ENCODE data around the gene STMND1.

STMND1 gene

DNA sequence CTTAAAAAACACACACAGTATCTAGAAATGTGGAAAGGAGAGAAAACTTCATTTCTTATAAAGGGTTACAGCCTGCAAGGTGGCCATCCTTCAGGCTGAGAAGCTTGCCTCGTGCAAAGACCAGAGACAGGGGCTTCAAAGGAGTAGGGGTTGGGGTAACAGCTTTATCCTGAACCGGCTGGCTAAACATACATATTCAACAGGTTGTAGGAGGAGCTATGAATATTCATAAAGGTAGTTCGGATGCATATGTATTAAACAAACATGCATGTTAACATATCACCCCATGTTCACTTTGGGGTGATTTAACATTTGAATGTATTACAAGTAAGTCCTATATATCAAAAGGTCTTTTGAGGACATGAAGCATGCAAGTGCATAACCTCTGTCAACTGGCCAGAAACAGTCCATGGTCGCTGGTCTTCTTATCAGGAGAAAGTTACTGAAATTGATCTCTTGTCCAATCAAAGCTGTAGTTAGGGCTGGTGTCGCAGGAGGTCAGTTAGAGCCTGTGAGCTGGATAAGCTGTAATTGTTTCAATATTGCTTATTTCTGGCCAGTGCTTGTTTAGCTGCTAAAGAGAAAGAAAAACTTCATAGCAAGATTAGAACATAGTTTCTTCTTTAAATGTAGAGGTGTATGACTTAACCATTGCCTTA lies 2.3 kb upstream of the STMND1 start:
- DNase-seq: no peak

DNA sequence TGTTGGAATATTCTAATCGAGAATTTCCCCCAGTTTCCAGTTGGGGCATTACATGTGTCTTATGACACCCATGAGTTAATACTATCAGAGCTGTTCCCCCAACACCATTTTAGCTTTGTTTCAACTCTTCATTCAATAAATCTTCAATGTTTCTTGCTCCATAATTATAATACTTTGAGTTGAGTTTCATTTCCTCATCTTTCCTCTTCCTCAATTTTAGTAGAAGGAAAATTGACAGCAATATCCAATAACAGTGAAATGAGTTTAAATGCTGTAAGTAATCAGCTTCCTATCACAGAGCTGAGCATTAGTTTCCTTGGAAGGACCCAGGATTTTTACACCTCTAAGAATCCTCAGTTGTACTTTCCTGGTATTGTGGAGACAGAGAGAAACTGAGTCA lies 1.0 kb upstream of the STMND1 start:
- peak; percentile 26 for DNase-seq

- DNase-seq: no peak
Observed at GRCh38 chr6:17102258-17102870, 514 bp downstream of the STMND1 start.

DNA sequence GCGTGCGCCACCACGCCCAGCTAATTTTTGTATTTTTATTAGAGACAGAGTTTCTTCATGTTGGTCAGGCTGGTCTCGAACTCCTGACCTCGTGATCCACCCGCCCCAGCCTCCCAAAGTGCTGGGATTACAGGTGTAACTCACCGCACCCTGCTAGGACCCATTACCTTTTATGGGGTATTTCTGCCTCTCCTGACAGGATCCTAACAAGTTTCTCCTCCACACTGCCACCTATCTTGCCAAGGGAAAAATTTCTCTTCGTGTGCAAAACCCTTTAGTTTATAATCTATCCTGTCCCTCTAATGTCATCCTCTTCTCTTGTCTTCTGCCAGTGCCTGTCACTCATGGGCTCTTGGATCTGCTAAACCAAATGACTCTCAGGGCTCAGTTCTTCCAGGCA lies 1.9 kb downstream of the STMND1 start:
- no peak for DNase-seq

GRCh38 chr6:17107863-17108262 lies 6.0 kb downstream of the STMND1 start:
- DNase-seq: no peak

DNA sequence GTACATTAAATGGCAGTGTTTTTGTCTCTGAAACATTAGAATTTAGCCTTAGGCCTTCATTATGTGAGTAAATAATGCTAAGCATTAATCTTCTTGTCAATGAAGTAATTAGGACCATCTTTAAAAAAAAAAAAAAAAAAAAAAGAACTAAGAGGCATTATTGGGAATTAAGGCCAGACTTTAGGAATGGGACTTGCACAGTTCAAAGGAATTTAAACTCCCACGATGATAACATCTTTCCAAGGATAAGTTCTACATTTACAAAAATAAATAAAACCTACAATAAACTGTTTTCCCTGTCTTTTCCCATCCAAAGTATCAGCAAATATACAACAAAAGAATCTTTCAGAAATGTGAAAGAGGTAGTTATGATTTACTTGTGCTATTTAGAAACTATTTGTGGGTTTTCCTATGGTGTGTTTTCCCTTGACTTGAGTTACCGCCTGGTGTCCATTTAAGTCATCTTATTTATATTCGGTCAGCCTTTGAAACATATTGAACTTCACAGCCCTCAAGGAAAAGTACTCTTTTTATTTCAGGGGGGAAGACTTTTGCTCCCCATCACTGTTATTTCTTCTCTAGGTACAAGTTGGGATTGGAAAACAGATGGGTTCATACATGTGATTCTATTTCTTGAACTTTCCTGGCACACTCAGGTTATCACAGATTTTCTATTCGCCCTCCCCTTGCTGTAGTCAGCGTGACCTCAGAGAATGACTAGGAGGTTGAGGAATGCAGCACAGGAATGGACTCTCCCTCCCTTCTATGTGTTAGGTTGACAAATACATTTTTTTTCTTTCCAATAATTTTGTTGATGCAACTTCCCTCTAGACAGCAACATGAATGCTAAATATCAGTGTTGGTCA lies 13.6 kb downstream of the STMND1 start:
- no peak for DNase-seq

- DNase-seq: no peak
Observed at GRCh38 chr6:17116117-17116440, 14.2 kb downstream of the STMND1 start.

DNA sequence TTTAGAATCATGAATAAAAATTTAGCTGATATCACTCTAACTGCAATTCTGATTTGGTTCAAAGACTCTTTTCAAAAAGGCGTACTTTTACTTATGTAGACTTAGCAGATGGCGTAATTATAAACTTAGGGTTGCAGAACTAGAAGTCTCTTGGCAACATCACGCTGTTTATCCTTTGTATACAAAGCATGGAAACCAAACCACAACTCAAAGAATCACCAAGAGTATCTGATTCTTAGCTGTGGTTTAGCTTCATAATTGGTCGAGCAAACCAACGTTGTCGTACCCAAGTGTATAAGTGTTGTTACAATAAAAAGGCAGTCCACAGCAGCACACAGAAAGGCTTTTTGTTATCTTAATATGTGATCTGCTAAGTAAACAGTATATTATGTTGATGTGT lies 18.2 kb downstream of the STMND1 start:
- DNase-seq: no peak

DNA sequence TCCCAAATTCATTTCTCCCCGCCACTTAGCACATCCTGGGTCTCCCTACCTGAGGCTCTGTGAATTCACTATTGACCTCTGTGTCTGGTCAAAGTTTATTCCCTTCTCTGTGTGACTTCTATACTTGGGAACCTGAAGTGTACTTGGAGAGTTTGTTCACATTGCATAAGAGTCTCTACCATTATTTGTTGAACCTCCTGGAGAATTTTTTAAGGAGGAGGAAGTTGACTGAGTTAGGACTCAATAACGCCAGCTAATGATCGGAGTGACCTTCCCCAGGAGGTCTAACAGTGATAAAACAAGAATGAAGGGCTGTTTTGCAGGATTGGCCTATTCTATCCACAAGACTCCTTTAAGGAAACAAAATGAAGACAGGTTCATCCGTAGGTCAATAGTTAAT lies 23.6 kb downstream of the STMND1 start:
- DNase-seq: no peak

- peak; percentile 14 for DNase-seq
Observed at GRCh38 chr6:17130786-17131185, 28.9 kb downstream of the STMND1 start.

GRCh38 chr6:17132967-17133366 lies 31.1 kb downstream of the STMND1 start:
- no peak for DNase-seq

DNA sequence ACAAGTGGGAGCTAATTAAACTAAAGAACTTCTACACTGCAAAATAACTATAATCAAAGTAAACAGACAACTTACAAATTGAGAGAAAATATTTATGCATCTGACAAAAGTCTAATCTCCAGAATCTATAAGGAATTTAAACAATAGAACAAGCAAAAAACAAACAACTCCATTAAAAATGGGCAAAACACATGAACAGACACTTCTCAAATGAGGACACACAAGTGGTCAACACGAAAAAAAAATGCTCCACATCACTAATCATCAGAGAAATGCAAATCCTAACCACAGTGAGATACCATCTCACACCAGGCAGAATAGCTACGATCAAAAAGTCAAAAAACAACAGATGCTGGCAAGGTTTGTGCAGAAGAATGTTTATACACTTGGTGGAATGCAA lies 36.2 kb downstream of the STMND1 start:
- DNase-seq: no peak

DNA sequence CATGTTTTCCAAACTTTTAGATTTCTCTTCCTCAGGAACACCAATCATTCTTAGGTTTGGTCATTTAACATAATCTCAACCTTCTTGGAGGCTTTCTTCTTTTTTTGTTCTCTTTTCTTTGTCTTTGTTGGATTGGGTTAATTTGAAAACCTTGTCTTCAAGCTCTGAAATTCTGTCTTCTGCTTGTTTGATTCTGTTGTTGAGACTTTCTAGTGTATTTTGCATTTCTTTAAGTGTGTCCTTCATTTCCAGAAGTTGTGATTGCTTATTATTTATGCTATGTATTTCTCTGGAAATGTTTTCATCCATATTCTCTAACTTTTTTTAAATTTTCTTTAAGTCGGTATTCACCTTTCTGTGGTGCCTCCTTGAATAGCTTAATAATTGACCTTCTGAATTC lies 42.2 kb downstream of the STMND1 start:
- no peak for DNase-seq

- no peak for DNase-seq
Observed at GRCh38 chr6:17149571-17149970, 47.7 kb downstream of the STMND1 start.

GRCh38 chr6:17150096-17150495 lies 48.2 kb downstream of the STMND1 start:
- no peak for DNase-seq

GRCh38 chr6:17151888-17152287 lies 50.0 kb downstream of the STMND1 start:
- no peak for DNase-seq

DNA sequence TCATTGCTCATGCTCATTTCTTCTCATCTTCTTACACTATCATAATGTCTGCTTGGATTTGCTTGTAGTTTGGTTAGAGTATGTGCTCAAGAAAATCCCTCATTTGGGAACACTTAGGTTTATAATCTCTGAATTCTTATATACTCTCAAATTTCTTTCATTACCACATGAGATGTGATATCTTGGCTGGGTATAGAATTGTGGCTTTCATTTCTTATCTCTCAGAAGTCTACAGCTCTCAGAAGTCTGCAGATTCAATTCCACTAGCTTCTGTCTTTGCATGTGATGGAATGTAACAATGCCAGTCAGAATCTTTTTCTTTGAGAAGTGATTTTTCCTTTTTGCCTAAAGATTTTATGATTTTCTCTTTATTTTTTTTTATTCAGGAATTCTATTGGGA lies 50.9 kb downstream of the STMND1 start:
- DNase-seq: no peak

- peak; percentile 68 for DNase-seq
Observed at GRCh38 chr6:17156112-17156921, 54.5 kb downstream of the STMND1 start.

DNA sequence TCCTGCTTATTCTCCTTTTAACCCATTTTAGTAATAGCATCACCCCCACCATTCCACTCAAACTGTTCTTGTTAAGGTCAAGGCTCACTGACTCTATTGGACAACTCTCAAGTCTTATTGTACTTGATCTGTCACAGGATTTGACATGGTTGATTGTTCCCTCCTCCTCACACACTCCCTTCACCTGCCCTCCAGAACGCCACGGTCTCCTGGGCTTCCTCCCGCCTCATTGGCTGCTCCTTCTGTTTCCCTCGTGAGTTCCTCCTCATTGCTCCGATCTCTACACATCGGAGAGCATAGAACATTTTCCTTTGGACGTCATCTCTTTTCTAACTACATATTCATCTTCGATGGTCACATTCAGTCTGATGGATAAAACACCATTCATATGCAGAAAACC lies 55.1 kb downstream of the STMND1 start:
- DNase-seq: no peak

- DNase-seq: no peak
Observed at GRCh38 chr6:17157617-17158016, 55.8 kb downstream of the STMND1 start.

DNA sequence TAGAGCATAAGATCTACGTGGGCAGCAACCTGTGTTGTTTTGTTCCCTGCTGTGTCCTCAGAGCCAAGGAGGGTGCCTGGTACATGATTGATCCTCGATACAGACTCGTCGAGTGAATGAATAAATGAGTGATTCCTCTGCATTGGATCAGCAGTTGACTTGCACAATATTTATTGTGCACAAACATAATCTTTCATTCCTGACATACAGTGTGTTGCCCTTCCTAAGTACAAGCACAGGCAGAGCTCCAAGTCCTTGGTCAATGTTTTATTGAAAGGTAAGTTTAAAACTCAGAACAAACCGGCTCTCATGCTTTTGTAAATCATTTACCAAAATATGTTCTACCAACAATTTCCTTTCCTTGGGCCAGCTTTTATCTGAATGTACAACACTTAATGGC lies 57.4 kb downstream of the STMND1 start:
- DNase-seq: no peak

DNA sequence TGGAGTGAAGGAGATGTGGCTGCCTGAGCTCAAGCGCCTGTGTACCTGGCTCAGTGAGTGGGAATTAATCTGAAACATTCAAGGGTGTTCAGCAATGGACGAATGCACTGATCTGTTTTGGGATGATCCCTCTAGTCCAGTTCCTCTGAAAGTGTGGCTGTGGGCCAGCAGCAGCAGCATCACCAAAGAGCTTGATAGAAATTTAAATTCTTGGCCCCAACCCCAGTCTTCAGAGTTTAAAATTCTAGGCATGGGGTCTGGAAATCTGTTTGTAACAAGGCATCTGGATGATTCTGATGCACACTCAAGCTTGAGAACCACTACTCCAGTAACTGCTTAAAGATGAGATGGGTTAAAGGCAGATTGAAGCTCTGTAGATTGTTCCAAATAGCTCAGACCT lies 59.2 kb downstream of the STMND1 start:
- DNase-seq: no peak

- no peak for DNase-seq
Observed at GRCh38 chr6:17165383-17165782, 63.5 kb downstream of the STMND1 start.

All from inflammatory macrophage treated with lipopolysaccharide for 4 hours (primary cell).